ENCODE results near the gene PPP2R5C. TPM values are rescaled to one million over a fixed set of nuclear protein-coding genes. Genes with fewer than 3 reads are reported as not detected.

PPP2R5C gene
- total and polyA plus RNA-seq, 9 of the 15 experiments (the other 6 are each of a cell fraction or from before 2014, with no cell fraction given) = 284 to 617 (median 395) TPM

- no peak for TF ChIP-seq TFAP4 (CRISPR knock-in tag; IDR thresholded peaks at IDR 0.05; ENCODE audit: borderline replicate concordance)
- TF ChIP-seq, protein P1, sequence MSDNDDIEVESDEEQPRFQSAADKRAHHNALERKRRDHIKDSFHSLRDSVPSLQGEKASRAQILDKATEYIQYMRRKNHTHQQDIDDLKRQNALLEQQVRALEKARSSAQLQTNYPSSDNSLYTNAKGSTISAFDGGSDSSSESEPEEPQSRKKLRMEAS (CRISPR knock-in tag; IDR thresholded peaks at IDR 0.05) = no peak
Measured at GRCh38 chr14:101853455-101854018, 92.0 kb downstream of the PPP2R5C start (continued).

DNA sequence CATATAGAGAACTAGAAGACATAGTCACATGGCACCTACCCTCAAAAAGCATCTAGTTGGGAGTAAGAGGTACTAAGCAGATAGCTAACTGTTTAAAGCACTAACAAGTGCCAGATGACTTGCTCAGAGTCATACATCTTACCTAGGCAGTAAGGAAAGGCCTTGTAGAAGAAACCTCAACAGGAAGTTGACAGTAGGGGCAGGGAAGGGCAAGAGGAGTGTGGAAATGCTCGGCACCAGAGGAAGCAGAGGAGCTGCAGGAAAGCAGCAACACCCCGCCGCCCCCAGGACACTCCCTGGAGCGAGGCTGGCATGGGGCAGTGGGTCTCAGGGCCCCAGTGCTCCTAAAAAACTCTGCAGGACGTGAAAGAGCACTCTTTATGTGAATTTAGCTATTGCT, 92.9 kb downstream of the PPP2R5C start:
- H3K27ac ChIP-seq (ENCODE audit: extremely low read depth, low read depth, low read length) = no peak overlapping the region; the same call in 2 of the 3 replicates
- H3K4me3 ChIP-seq = no peak overlapping the region
- peaks cover 4% of the 10 kb centered on the region for H3K9me1 ChIP-seq (ENCODE audit: control insufficient read depth, insufficient read depth, low read length)
- FAIRE-seq = no peak
- no TSS peak for BruUV-seq (replicated peaks)
- peaks cover 80% of the 10 kb centered on the region for H3K79me2 ChIP-seq (ENCODE audit: control insufficient read depth, insufficient read depth, low read length)
- WGBS (ENCODE audit: insufficient coverage, low coverage, missing lambda C conversion rate) = 79% methylated on average over 5 of the region's 5 CpGs
- peaks cover 57% of the 10 kb centered on the region for H3K36me3 ChIP-seq (ENCODE audit: control insufficient read depth, insufficient read depth, low read length)
- H2AFZ ChIP-seq (ENCODE audit: low read depth, low read length) = no peak overlapping the region
- intact Hi-C loops (cut with micrococcal nuclease) = no loop called here
- DNase-seq (ENCODE audit: extremely low read depth in 1 of 4, low spot score in 3 of 4) = no peak
- H3K9me3 ChIP-seq (replicated peaks; ENCODE audit: control insufficient read depth, insufficient read depth, low read depth, low read length) = no peaks in the 10 kb centered on the region
- in situ Hi-C loops (cut with MboI) = no loop called here
- H4K20me1 ChIP-seq (replicated peaks; ENCODE audit: control insufficient read depth, insufficient read depth, low read length) = peaks cover 11% of the 10 kb centered on the region; the same call in 1 of the 2 replicates
- H3K4me1 ChIP-seq (replicated peaks in 1 of 2; ENCODE audit: control insufficient read depth in 2 of 2, insufficient read depth in 2 of 2, low read length in 2 of 2) = peaks cover 0 to 17% of the 10 kb centered on the region in 2 experiments; a peak in 3 of 5 replicates
- no peak for ATAC-seq
- ChIA-PET POLR2A (interaction anchor here (1.0 to 1.2 kb wide), 2 partner anchors 9 to 15 kb away, joined by 4 to 5 read pairs; no protein-coding TSS in a partner anchor), CTCF (ENCODE audit: low intra/inter-chr PET ratio) (no interaction called here)
- no peak for TF ChIP-seq ZNF395 (CRISPR knock-in tag; IDR thresholded peaks at IDR 0.05)
- TF ChIP-seq, protein P2, sequence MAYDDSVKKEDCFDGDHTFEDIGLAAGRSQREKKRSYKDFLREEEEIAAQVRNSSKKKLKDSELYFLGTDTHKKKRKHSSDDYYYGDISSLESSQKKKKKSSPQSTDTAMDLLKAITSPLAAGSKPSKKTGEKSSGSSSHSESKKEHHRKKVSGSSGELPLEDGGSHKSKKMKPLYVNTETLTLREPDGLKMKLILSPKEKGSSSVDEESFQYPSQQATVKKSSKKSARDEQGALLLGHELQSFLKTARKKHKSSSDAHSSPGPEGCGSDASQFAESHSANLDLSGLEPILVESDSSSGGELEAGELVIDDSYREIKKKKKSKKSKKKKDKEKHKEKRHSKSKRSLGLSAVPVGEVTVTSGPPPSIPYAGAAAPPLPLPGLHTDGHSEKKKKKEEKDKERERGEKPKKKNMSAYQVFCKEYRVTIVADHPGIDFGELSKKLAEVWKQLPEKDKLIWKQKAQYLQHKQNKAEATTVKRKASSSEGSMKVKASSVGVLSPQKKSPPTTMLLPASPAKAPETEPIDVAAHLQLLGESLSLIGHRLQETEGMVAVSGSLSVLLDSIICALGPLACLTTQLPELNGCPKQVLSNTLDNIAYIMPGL (CRISPR knock-in tag; IDR thresholded peaks at IDR 0.05) = no peak
- no peak for TF ChIP-seq XRCC3 (IDR thresholded peaks at IDR 0.05)
- TF ChIP-seq DPF2 (IDR thresholded peaks at IDR 0.05) = no peak
- TF ChIP-seq CBFA2T3 (IDR thresholded peaks at IDR 0.05) = no peak
- TF ChIP-seq RAD51 (IDR thresholded peaks at IDR 0.05; ENCODE audit: borderline replicate concordance, low read depth) = no peak
- TF ChIP-seq MTF1 (CRISPR knock-in tag; IDR thresholded peaks at IDR 0.05; ENCODE audit: borderline replicate concordance) = no peak
- no peak for TF ChIP-seq KLF1 (tag; IDR thresholded peaks at IDR 0.05)
- no peak for TF ChIP-seq ARNT (IDR thresholded peaks at IDR 0.05)
- no peak for TF ChIP-seq PHF20 (IDR thresholded peaks at IDR 0.05; ENCODE audit: partially characterized antibody)
- TF ChIP-seq LCOR (CRISPR knock-in tag; IDR thresholded peaks at IDR 0.05) = no peak
- TF ChIP-seq, protein P3, sequence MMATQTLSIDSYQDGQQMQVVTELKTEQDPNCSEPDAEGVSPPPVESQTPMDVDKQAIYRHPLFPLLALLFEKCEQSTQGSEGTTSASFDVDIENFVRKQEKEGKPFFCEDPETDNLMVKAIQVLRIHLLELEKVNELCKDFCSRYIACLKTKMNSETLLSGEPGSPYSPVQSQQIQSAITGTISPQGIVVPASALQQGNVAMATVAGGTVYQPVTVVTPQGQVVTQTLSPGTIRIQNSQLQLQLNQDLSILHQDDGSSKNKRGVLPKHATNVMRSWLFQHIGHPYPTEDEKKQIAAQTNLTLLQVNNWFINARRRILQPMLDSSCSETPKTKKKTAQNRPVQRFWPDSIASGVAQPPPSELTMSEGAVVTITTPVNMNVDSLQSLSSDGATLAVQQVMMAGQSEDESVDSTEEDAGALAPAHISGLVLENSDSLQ (IDR thresholded peaks at IDR 0.05) = no peak
- H3K27me3 ChIP-seq (ENCODE audit: control insufficient read depth in 2 of 2, insufficient read depth in 2 of 2, low read length in 2 of 2) = no peaks in the 10 kb centered on the region
- H3K9ac ChIP-seq (ENCODE audit: insufficient read depth in 1 of 2, low read depth in 2 of 2, low read length in 2 of 2) = no peak overlapping the region
- H3K4me2 ChIP-seq (ENCODE audit: insufficient read depth, low read length) = no peak overlapping the region
